SK-N-SH (cell line): Measurements from ENCODE around the gene ABHD1. TPM values are rescaled to one million over a fixed set of nuclear protein-coding genes. Genes with fewer than 3 reads are reported as not detected.

Experiments
- CTCF ChIA-PET: fragments of 300-600, 350-600 bp; formaldehyde crosslinking; extraction: SDS; loops from one replicate; lab custom pipeline; 2021; lab: Yijun Ruan, JAX
- POLR2A ChIA-PET: fragments of 350-600 bp; sonication (Branson Sonifier 250); formaldehyde crosslinking; extraction: SDS; loops from one replicate; lab custom pipeline; 2020; ENCODE audit warnings: antibody characterized with exemption, inconsistent platforms; lab: Yijun Ruan, JAX
- DNase-seq: peaks from one replicate; pipeline ENCODE4 v3.0.0; 2012
- H2AFZ ChIP-seq: fragments of 200-600 bp; sonication (generic); 2 replicates; pipeline ENCODE4 v1.8.1; 2016; ENCODE audit warnings: antibody characterized with exemption, mild to moderate bottlenecking, low read depth
- H3F3A ChIP-seq: fragments of 200-600 bp; sonication (generic); replicated peaks from 2 replicates; pipeline ENCODE3; 2016; ENCODE audit warnings: antibody characterized with exemption, mild to moderate bottlenecking; ENCODE audit not compliant: insufficient read depth
- H3K27ac ChIP-seq, 2 experiments: fragments of 200-500 bp in 1 of 2; fragments of 200-600 bp in 1 of 2; sonication (Bioruptor generic) in 1 of 2; sonication (generic), shearing (Covaris generic) in 1 of 2; 2 replicates each; pipeline versions ENCODE4 v1.5.1 to v1.6.1; 2014 to 2016; ENCODE audit warnings: low read depth in 2 of 2, inconsistent platforms in 1 of 2, low read length in 1 of 2, mild to moderate bottlenecking in 1 of 2, mixed read lengths in 1 of 2
- H3K27me3 ChIP-seq: fragments of 200-600 bp; sonication (generic), shearing (Covaris generic); 2 replicates; pipeline ENCODE4 v1.6.1; 2016; ENCODE audit warnings: mixed run types; ENCODE audit not compliant: insufficient read depth
- H3K36me3 ChIP-seq, 2 experiments: fragments of 200-500 bp in 1 of 2; fragments of 200-600 bp in 1 of 2; sonication (Bioruptor generic) in 1 of 2; sonication (generic) in 1 of 2; replicated peaks in 1 of 2; 2 replicates each; pipeline versions ENCODE3 to v1.5.1; 2014 to 2016; ENCODE audit warnings: low read length in 1 of 2, mild to moderate bottlenecking in 1 of 2; ENCODE audit not compliant: insufficient read depth in 2 of 2, control insufficient read depth in 1 of 2
- H3K4me1 ChIP-seq, 2 experiments: fragments of 200-500 bp in 1 of 2; fragments of 200-600 bp in 1 of 2; sonication (Bioruptor generic) in 1 of 2; sonication (generic), shearing (Covaris generic) in 1 of 2; 2 replicates each; pipeline versions ENCODE4 v1.5.1 to v1.6.1; 2014 to 2016; ENCODE audit warnings: low read depth in 1 of 2, low read length in 1 of 2, mixed run types in 1 of 2; ENCODE audit not compliant: insufficient read depth in 2 of 2, control insufficient read depth in 1 of 2
- H3K4me2 ChIP-seq: fragments of 200-600 bp; sonication (generic), shearing (Covaris generic); 2 replicates; pipeline ENCODE4 v1.6.1; 2017; ENCODE audit warnings: mixed run types
- H3K4me3 ChIP-seq, 2 experiments: fragments of 200-500 bp in 1 of 2; fragments of 200-600 bp in 1 of 2; sonication (Bioruptor generic) in 1 of 2; sonication (generic), shearing (Covaris generic) in 1 of 2; 2 replicates each; pipeline versions ENCODE4 v1.5.1 to v1.8.1; 2014 to 2016; ENCODE audit warnings: low read depth in 2 of 2, inconsistent platforms in 1 of 2, low read length in 1 of 2, mild to moderate bottlenecking in 1 of 2, mixed read lengths in 1 of 2, moderate library complexity in 1 of 2
- H3K79me2 ChIP-seq: fragments of 200-600 bp; sonication (generic); 2 replicates; pipeline ENCODE4 v1.8.1; 2017; ENCODE audit warnings: mild to moderate bottlenecking; ENCODE audit not compliant: insufficient read depth
- H3K9ac ChIP-seq: fragments of 200-600 bp; sonication (generic); 2 replicates; pipeline ENCODE4 v1.6.1; 2017; ENCODE audit warnings: mixed run types
- H3K9me2 ChIP-seq: fragments of 200-600 bp; sonication (generic); 2 replicates; pipeline ENCODE4 v1.6.1; 2017; ENCODE audit warnings: mixed run types
- H3K9me3 ChIP-seq: fragments of 200-600 bp; sonication (generic); 2 replicates; pipeline ENCODE4 v1.6.1; 2017; ENCODE audit warnings: mixed run types, mild to moderate bottlenecking, moderate library complexity
- H4K20me1 ChIP-seq: fragments of 200-600 bp; sonication (generic); 2 replicates; pipeline ENCODE4 v1.6.1; 2017; ENCODE audit warnings: mild to moderate bottlenecking, mixed run types; ENCODE audit not compliant: insufficient read depth
- FOXM1 ChIP-seq: IDR thresholded peaks from 2 replicates; pipeline ENCODE4 v1.4.0; 2012; ENCODE audit warnings: low read depth, mild to moderate bottlenecking
- IRF3 ChIP-seq: fragments of 150-350 bp; IDR thresholded peaks from 2 replicates; pipeline ENCODE4 v1.6.1; 2016; ENCODE audit warnings: mild to moderate bottlenecking, low read depth, low read length
- JUND ChIP-seq: IDR thresholded peaks from 2 replicates; pipeline ENCODE4 v1.4.0; 2012
- MAX ChIP-seq: IDR thresholded peaks from 2 replicates; pipeline ENCODE4 v1.4.0; 2012; ENCODE audit warnings: low read depth
- MEF2A ChIP-seq: IDR thresholded peaks from 2 replicates; pipeline ENCODE4 v1.4.0; 2012; ENCODE audit warnings: low read depth, borderline replicate concordance
- NFIC ChIP-seq: IDR thresholded peaks from 2 replicates; pipeline ENCODE4 v1.4.0; 2012; ENCODE audit warnings: borderline replicate concordance
- RFX5 ChIP-seq: IDR thresholded peaks from 2 replicates; pipeline ENCODE4 v1.6.1; 2012; ENCODE audit warnings: mild to moderate bottlenecking, improper control_type of control experiment, low read length
- SIN3A ChIP-seq: IDR thresholded peaks from 2 replicates; pipeline ENCODE4 v1.6.1; 2012; ENCODE audit warnings: low read depth, mild to moderate bottlenecking, low read length, moderate library complexity, borderline replicate concordance
- SMC3 ChIP-seq: IDR thresholded peaks from 2 replicates; pipeline ENCODE4 v1.6.1; 2012; ENCODE audit warnings: low read depth, low read length, improper control_type of control experiment
- TCF12 ChIP-seq: IDR thresholded peaks from 2 replicates; pipeline ENCODE4 v1.4.0; 2012
- TEAD4 ChIP-seq: IDR thresholded peaks from 2 replicates; pipeline ENCODE4 v1.4.0; 2012; ENCODE audit warnings: mild to moderate bottlenecking, borderline replicate concordance; ENCODE audit not compliant: insufficient read depth
- USF1 ChIP-seq: IDR thresholded peaks from 2 replicates; pipeline ENCODE4 v1.4.0; 2012; ENCODE audit warnings: low read depth, borderline replicate concordance
- YY1 ChIP-seq: IDR thresholded peaks from 2 replicates; pipeline ENCODE4 v1.4.0; 2012; ENCODE audit warnings: low read depth, mild to moderate bottlenecking
- WGBS: methylation state at CpG from one replicate; pipeline ENCODE4 v1.1.6; 2017; ENCODE audit warnings: low lambda C conversion rate; 5-methylcytosine and 5-hydroxymethylcytosine counted together
- polyA plus RNA-seq, 3 experiments: library from polyadenylated mRNA; depleted of rRNA; stranded (reverse); fragments of >200 nt; gene quantifications; 2 replicates each; pipeline ENCODE4 v1.2.3, GENCODE V29; 2012
- TF ChIP-seq, protein P1 (sequence below): IDR thresholded peaks from 2 replicates; pipeline ENCODE4; 2012
- TF ChIP-seq, protein P2 (sequence below): fragments of 150-350 bp; IDR thresholded peaks from 2 replicates; pipeline ENCODE4 v1.6.1; 2017; ENCODE audit warnings: antibody characterized with exemption, low read length, low read depth, borderline replicate concordance
- TF ChIP-seq, protein P3 (sequence below): fragments of 200-600 bp; sonication (generic); IDR thresholded peaks from 2 replicates; pipeline ENCODE4 v1.6.1; 2017; ENCODE audit warnings: antibody characterized with exemption, mild to moderate bottlenecking, moderate library complexity
- TF ChIP-seq, protein P4 (sequence below): IDR thresholded peaks from 2 replicates; pipeline ENCODE4 v1.4.0; 2012; ENCODE audit warnings: low read depth, borderline replicate concordance

Gene ABHD1
- polyA plus RNA-seq, 1 of the 3 experiments (the other 2 are of a cell fraction), result 3.3 TPM

GRCh38 chr2:27170581-27171337 lies 47.1 kb downstream of the ABHD1 start:
- Histone ChIP-seq H3K27me3 (no peaks in the 10 kb centered on the region), H3K4me3 (no peak overlapping the region), H3K36me3 (no peaks in the 10 kb centered on the region), H3K4me1 (no peaks in the 10 kb centered on the region; a peak in 1 of 4 replicates), H3K9me3 (no peaks in the 10 kb centered on the region), H3K9ac (no peak overlapping the region), H3F3A (no peaks in the 10 kb centered on the region), H3K79me2 (no peaks in the 10 kb centered on the region), H3K9me2 (no peaks in the 10 kb centered on the region), H2AFZ (no peak overlapping the region), H3K27ac (no peak overlapping the region), H4K20me1 (no peaks in the 10 kb centered on the region), H3K4me2 (no peak overlapping the region)
- ChIA-PET CTCF (interaction anchor here (0.6 to 4.8 kb wide), 36 partner anchors 8 to 358 kb away, joined by 3 to 58 read pairs (median 6); partner anchors contain the start of genes CGREF1, PREB, TCF23 and TRIM54), POLR2A (interaction anchor here (0.6 to 1.7 kb wide), 2 partner anchors 74 to 109 kb away, joined by 3 read pairs; no protein-coding TSS in a partner anchor)
- 76% methylated on average over 6 of the region's 6 CpGs for WGBS
- DNase-seq, result no peak
- TF ChIP-seq MEF2A (no peak), SIN3A (no peak), TCF12 (0 out of 2 replicates have a peak, but pooled peaks have one; percentile 19), NFIC (peak; percentile 23; the same call in 1 of the 2 replicates)
- TF ChIP-seq, protein P1, sequence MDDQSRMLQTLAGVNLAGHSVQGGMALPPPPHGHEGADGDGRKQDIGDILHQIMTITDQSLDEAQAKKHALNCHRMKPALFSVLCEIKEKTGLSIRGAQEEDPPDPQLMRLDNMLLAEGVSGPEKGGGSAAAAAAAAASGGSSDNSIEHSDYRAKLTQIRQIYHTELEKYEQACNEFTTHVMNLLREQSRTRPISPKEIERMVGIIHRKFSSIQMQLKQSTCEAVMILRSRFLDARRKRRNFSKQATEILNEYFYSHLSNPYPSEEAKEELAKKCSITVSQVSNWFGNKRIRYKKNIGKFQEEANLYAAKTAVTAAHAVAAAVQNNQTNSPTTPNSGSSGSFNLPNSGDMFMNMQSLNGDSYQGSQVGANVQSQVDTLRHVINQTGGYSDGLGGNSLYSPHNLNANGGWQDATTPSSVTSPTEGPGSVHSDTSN, result peak; percentile 9; the same call in 1 of the 2 replicates

GRCh38 chr2:27171351-27171848 lies 47.8 kb downstream of the ABHD1 start:
- H3K4me3 ChIP-seq, result no peak overlapping the region
- H3K79me2 ChIP-seq, result no peaks in the 10 kb centered on the region
- no peak overlapping the region for H3K9ac ChIP-seq
- H3K27ac ChIP-seq, result no peak overlapping the region
- H3K36me3 ChIP-seq, result no peaks in the 10 kb centered on the region
- no peaks in the 10 kb centered on the region for H4K20me1 ChIP-seq
- 66% methylated on average over 8 of the region's 8 CpGs for WGBS
- DNase-seq, result no peak
- no peak overlapping the region for H2AFZ ChIP-seq
- ChIA-PET CTCF (interaction anchor here (1.2 to 4.8 kb wide), 11 partner anchors 13 to 358 kb away, joined by 4 to 58 read pairs (median 31); partner anchors contain the start of genes PREB, TCF23 and TRIM54), POLR2A (interaction anchor here (0.6 kb wide), 1 partner anchor 108 kb away, joined by 3 read pairs; no protein-coding TSS in a partner anchor)
- H3K4me2 ChIP-seq, result no peak overlapping the region
- H3K9me2 ChIP-seq, result no peaks in the 10 kb centered on the region
- no peaks in the 10 kb centered on the region; a peak in 1 of 4 replicates for H3K4me1 ChIP-seq
- H3K9me3 ChIP-seq, result no peaks in the 10 kb centered on the region
- H3K27me3 ChIP-seq, result no peaks in the 10 kb centered on the region
- H3F3A ChIP-seq, result no peaks in the 10 kb centered on the region
- TF ChIP-seq SMC3, result no peak
- no peak for TF ChIP-seq YY1
- TF ChIP-seq, protein P2, sequence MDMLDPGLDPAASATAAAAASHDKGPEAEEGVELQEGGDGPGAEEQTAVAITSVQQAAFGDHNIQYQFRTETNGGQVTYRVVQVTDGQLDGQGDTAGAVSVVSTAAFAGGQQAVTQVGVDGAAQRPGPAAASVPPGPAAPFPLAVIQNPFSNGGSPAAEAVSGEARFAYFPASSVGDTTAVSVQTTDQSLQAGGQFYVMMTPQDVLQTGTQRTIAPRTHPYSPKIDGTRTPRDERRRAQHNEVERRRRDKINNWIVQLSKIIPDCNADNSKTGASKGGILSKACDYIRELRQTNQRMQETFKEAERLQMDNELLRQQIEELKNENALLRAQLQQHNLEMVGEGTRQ, result no peak
- no peak for TF ChIP-seq TEAD4
- TF ChIP-seq USF1, result no peak
- TF ChIP-seq, protein P3, sequence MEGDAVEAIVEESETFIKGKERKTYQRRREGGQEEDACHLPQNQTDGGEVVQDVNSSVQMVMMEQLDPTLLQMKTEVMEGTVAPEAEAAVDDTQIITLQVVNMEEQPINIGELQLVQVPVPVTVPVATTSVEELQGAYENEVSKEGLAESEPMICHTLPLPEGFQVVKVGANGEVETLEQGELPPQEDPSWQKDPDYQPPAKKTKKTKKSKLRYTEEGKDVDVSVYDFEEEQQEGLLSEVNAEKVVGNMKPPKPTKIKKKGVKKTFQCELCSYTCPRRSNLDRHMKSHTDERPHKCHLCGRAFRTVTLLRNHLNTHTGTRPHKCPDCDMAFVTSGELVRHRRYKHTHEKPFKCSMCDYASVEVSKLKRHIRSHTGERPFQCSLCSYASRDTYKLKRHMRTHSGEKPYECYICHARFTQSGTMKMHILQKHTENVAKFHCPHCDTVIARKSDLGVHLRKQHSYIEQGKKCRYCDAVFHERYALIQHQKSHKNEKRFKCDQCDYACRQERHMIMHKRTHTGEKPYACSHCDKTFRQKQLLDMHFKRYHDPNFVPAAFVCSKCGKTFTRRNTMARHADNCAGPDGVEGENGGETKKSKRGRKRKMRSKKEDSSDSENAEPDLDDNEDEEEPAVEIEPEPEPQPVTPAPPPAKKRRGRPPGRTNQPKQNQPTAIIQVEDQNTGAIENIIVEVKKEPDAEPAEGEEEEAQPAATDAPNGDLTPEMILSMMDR, result no peak
- no peak for TF ChIP-seq MAX
- no peak for TF ChIP-seq RFX5
- no peak for TF ChIP-seq JUND
- no peak for TF ChIP-seq FOXM1
- TF ChIP-seq, protein P4, sequence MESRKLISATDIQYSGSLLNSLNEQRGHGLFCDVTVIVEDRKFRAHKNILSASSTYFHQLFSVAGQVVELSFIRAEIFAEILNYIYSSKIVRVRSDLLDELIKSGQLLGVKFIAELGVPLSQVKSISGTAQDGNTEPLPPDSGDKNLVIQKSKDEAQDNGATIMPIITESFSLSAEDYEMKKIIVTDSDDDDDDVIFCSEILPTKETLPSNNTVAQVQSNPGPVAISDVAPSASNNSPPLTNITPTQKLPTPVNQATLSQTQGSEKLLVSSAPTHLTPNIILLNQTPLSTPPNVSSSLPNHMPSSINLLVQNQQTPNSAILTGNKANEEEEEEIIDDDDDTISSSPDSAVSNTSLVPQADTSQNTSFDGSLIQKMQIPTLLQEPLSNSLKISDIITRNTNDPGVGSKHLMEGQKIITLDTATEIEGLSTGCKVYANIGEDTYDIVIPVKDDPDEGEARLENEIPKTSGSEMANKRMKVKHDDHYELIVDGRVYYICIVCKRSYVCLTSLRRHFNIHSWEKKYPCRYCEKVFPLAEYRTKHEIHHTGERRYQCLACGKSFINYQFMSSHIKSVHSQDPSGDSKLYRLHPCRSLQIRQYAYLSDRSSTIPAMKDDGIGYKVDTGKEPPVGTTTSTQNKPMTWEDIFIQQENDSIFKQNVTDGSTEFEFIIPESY, result no peak
- no peak for TF ChIP-seq IRF3
- TF ChIP-seq MEF2A, result no peak
- no peak for TF ChIP-seq NFIC
